HG03575 (cell line): Measurements from ENCODE around the gene BEST1.

Experiments
- ATAC-seq: cut with Tn5 transposase; IDR thresholded peaks from one replicate; pipeline ENCODE4 v1.9.1; 2021; ENCODE audit not compliant: unreplicated experiment, insufficient number of reproducible peaks, low FRiP score; ENCODE audit errors: extremely low read depth

BEST1 gene

GRCh38 chr11:61950035-61950547 is at the start of gene BEST1:
Gene BEST1, plus strand, starts transcription at chr11:61950351. Its CDS starts 1,456 bp downstream, at chr11:61951807.
- ATAC-seq: no peak

- no peak for ATAC-seq
Observed at GRCh38 chr11:61901397-61901796, 48.8 kb upstream of the BEST1 start.

GRCh38 chr11:61902313-61902712 is 47.8 kb upstream of the BEST1 start:
- no peak for ATAC-seq

GRCh38 chr11:61903845-61904244 is 46.3 kb upstream of the BEST1 start:
- ATAC-seq: no peak

- no peak for ATAC-seq
Observed at GRCh38 chr11:61904539-61905048, 45.6 kb upstream of the BEST1 start.

GRCh38 chr11:61905067-61905696 is 45.0 kb upstream of the BEST1 start:
- ATAC-seq: no peak

- ATAC-seq: no peak
Observed at GRCh38 chr11:61905801-61906521, 44.2 kb upstream of the BEST1 start.

- no peak for ATAC-seq
Observed at GRCh38 chr11:61906522-61906909, 43.6 kb upstream of the BEST1 start.

- ATAC-seq: no peak
Observed at GRCh38 chr11:61907282-61907681, 42.9 kb upstream of the BEST1 start.

GRCh38 chr11:61907871-61908729 is 42.1 kb upstream of the BEST1 start:
- ATAC-seq: no peak

GRCh38 chr11:61908730-61909316 is 41.3 kb upstream of the BEST1 start:
- ATAC-seq: no peak

- ATAC-seq: no peak
Observed at GRCh38 chr11:61910187-61911127, 39.7 kb upstream of the BEST1 start.

GRCh38 chr11:61911128-61911700 is 38.9 kb upstream of the BEST1 start:
- no peak for ATAC-seq

GRCh38 chr11:61911701-61912529 is 38.2 kb upstream of the BEST1 start:
- ATAC-seq: no peak

GRCh38 chr11:61912530-61912898 is 37.6 kb upstream of the BEST1 start:
- no peak for ATAC-seq

- no peak for ATAC-seq
Observed at GRCh38 chr11:61912991-61913698, 37.0 kb upstream of the BEST1 start.
